SK-N-SH (cell line): Measurements from ENCODE around the gene P4HA3. TPM values are rescaled to one million over a fixed set of nuclear protein-coding genes. Genes with fewer than 3 reads are reported as not detected.

Source experiments
- CTCF ChIA-PET: fragments of 300-600, 350-600 bp; formaldehyde crosslinking; extraction: SDS; loops from one replicate; lab custom pipeline; 2021; lab: Yijun Ruan, JAX
- POLR2A ChIA-PET: fragments of 350-600 bp; sonication (Branson Sonifier 250); formaldehyde crosslinking; extraction: SDS; loops from one replicate; lab custom pipeline; 2020; ENCODE audit warnings: antibody characterized with exemption, inconsistent platforms; lab: Yijun Ruan, JAX
- DNase-seq: peaks from one replicate; pipeline ENCODE4 v3.0.0; 2012
- H2AFZ ChIP-seq: fragments of 200-600 bp; sonication (generic); 2 replicates; pipeline ENCODE4 v1.8.1; 2016; ENCODE audit warnings: antibody characterized with exemption, mild to moderate bottlenecking, low read depth
- H3F3A ChIP-seq: fragments of 200-600 bp; sonication (generic); replicated peaks from 2 replicates; pipeline ENCODE3; 2016; ENCODE audit warnings: antibody characterized with exemption, mild to moderate bottlenecking; ENCODE audit not compliant: insufficient read depth
- H3K27ac ChIP-seq, 2 experiments: fragments of 200-500 bp in 1 of 2; fragments of 200-600 bp in 1 of 2; sonication (Bioruptor generic) in 1 of 2; sonication (generic), shearing (Covaris generic) in 1 of 2; 2 replicates each; pipeline versions ENCODE4 v1.5.1 to v1.6.1; 2014 to 2016; ENCODE audit warnings: low read depth in 2 of 2, inconsistent platforms in 1 of 2, low read length in 1 of 2, mild to moderate bottlenecking in 1 of 2, mixed read lengths in 1 of 2
- H3K27me3 ChIP-seq: fragments of 200-600 bp; sonication (generic), shearing (Covaris generic); 2 replicates; pipeline ENCODE4 v1.6.1; 2016; ENCODE audit warnings: mixed run types; ENCODE audit not compliant: insufficient read depth
- H3K36me3 ChIP-seq, 2 experiments: fragments of 200-500 bp in 1 of 2; fragments of 200-600 bp in 1 of 2; sonication (Bioruptor generic) in 1 of 2; sonication (generic) in 1 of 2; replicated peaks in 1 of 2; 2 replicates each; pipeline versions ENCODE3 to v1.5.1; 2014 to 2016; ENCODE audit warnings: low read length in 1 of 2, mild to moderate bottlenecking in 1 of 2; ENCODE audit not compliant: insufficient read depth in 2 of 2, control insufficient read depth in 1 of 2
- H3K4me1 ChIP-seq, 2 experiments: fragments of 200-500 bp in 1 of 2; fragments of 200-600 bp in 1 of 2; sonication (Bioruptor generic) in 1 of 2; sonication (generic), shearing (Covaris generic) in 1 of 2; 2 replicates each; pipeline versions ENCODE4 v1.5.1 to v1.6.1; 2014 to 2016; ENCODE audit warnings: low read depth in 1 of 2, low read length in 1 of 2, mixed run types in 1 of 2; ENCODE audit not compliant: insufficient read depth in 2 of 2, control insufficient read depth in 1 of 2
- H3K4me2 ChIP-seq: fragments of 200-600 bp; sonication (generic), shearing (Covaris generic); 2 replicates; pipeline ENCODE4 v1.6.1; 2017; ENCODE audit warnings: mixed run types
- H3K4me3 ChIP-seq, 2 experiments: fragments of 200-500 bp in 1 of 2; fragments of 200-600 bp in 1 of 2; sonication (Bioruptor generic) in 1 of 2; sonication (generic), shearing (Covaris generic) in 1 of 2; 2 replicates each; pipeline versions ENCODE4 v1.5.1 to v1.8.1; 2014 to 2016; ENCODE audit warnings: low read depth in 2 of 2, inconsistent platforms in 1 of 2, low read length in 1 of 2, mild to moderate bottlenecking in 1 of 2, mixed read lengths in 1 of 2, moderate library complexity in 1 of 2
- H3K79me2 ChIP-seq: fragments of 200-600 bp; sonication (generic); 2 replicates; pipeline ENCODE4 v1.8.1; 2017; ENCODE audit warnings: mild to moderate bottlenecking; ENCODE audit not compliant: insufficient read depth
- H3K9ac ChIP-seq: fragments of 200-600 bp; sonication (generic); 2 replicates; pipeline ENCODE4 v1.6.1; 2017; ENCODE audit warnings: mixed run types
- H3K9me2 ChIP-seq: fragments of 200-600 bp; sonication (generic); 2 replicates; pipeline ENCODE4 v1.6.1; 2017; ENCODE audit warnings: mixed run types
- H3K9me3 ChIP-seq: fragments of 200-600 bp; sonication (generic); 2 replicates; pipeline ENCODE4 v1.6.1; 2017; ENCODE audit warnings: mixed run types, mild to moderate bottlenecking, moderate library complexity
- H4K20me1 ChIP-seq: fragments of 200-600 bp; sonication (generic); 2 replicates; pipeline ENCODE4 v1.6.1; 2017; ENCODE audit warnings: mild to moderate bottlenecking, mixed run types; ENCODE audit not compliant: insufficient read depth
- CHD2 ChIP-seq: fragments of 150-350 bp; IDR thresholded peaks from 2 replicates; pipeline ENCODE4 v1.6.1; 2018; ENCODE audit warnings: low read length; ENCODE audit not compliant: partially characterized antibody
- ELF1 ChIP-seq: IDR thresholded peaks from 2 replicates; pipeline ENCODE4 v1.4.0; 2012
- EP300 ChIP-seq, 2 experiments: IDR thresholded peaks; 2 replicates each; pipeline versions ENCODE4 v1.4.0 to v1.6.1; 2012; ENCODE audit warnings: borderline replicate concordance in 1 of 2, low read depth in 1 of 2, low read length in 1 of 2
- EZH2phosphoT487 ChIP-seq: fragments of 200-600 bp; sonication (generic); IDR thresholded peaks from 2 replicates; pipeline ENCODE4 v1.6.1; 2017; ENCODE audit warnings: low read depth, mixed run types, mild to moderate bottlenecking, antibody characterized with exemption, moderate library complexity, borderline replicate concordance
- FOSL2 ChIP-seq: IDR thresholded peaks from 2 replicates; pipeline ENCODE4 v1.4.0; 2012; ENCODE audit warnings: low read depth, mild to moderate bottlenecking, moderate library complexity, borderline replicate concordance
- FOXJ3 ChIP-seq: sonication (generic); formaldehyde crosslinking; IDR thresholded peaks from 2 replicates; pipeline ENCODE4 v1.5.1; 2020; ENCODE audit warnings: mild to moderate bottlenecking, missing genetic modification reagents
- GABPA ChIP-seq: IDR thresholded peaks from 2 replicates; pipeline ENCODE4 v1.4.0; 2012; ENCODE audit warnings: low read depth, mild to moderate bottlenecking
- MXI1 ChIP-seq: IDR thresholded peaks from 2 replicates; pipeline ENCODE4 v1.6.1; 2012; ENCODE audit warnings: mild to moderate bottlenecking, low read depth, low read length, improper control_type of control experiment
- NFIC ChIP-seq: IDR thresholded peaks from 2 replicates; pipeline ENCODE4 v1.4.0; 2012; ENCODE audit warnings: borderline replicate concordance
- RAD21 ChIP-seq: IDR thresholded peaks from 2 replicates; pipeline ENCODE4 v1.6.1; 2012; ENCODE audit warnings: mild to moderate bottlenecking, low read length
- RCOR1 ChIP-seq: fragments of 150-350 bp; IDR thresholded peaks from 2 replicates; pipeline ENCODE4 v1.6.1; 2017; ENCODE audit warnings: antibody characterized with exemption, low read length
- RFX5 ChIP-seq: IDR thresholded peaks from 2 replicates; pipeline ENCODE4 v1.6.1; 2012; ENCODE audit warnings: mild to moderate bottlenecking, improper control_type of control experiment, low read length
- SIN3A ChIP-seq: IDR thresholded peaks from 2 replicates; pipeline ENCODE4 v1.6.1; 2012; ENCODE audit warnings: low read depth, mild to moderate bottlenecking, low read length, moderate library complexity, borderline replicate concordance
- SMC3 ChIP-seq: IDR thresholded peaks from 2 replicates; pipeline ENCODE4 v1.6.1; 2012; ENCODE audit warnings: low read depth, low read length, improper control_type of control experiment
- TAF1 ChIP-seq: IDR thresholded peaks from 2 replicates; pipeline ENCODE4 v1.6.1; 2012; ENCODE audit warnings: low read depth, mild to moderate bottlenecking, low read length, moderate library complexity, borderline replicate concordance
- TCF12 ChIP-seq: IDR thresholded peaks from 2 replicates; pipeline ENCODE4 v1.4.0; 2012
- TEAD4 ChIP-seq: IDR thresholded peaks from 2 replicates; pipeline ENCODE4 v1.4.0; 2012; ENCODE audit warnings: mild to moderate bottlenecking, borderline replicate concordance; ENCODE audit not compliant: insufficient read depth
- YY1 ChIP-seq: IDR thresholded peaks from 2 replicates; pipeline ENCODE4 v1.4.0; 2012; ENCODE audit warnings: low read depth, mild to moderate bottlenecking
- WGBS: methylation state at CpG from one replicate; pipeline ENCODE4 v1.1.6; 2017; ENCODE audit warnings: low lambda C conversion rate; 5-methylcytosine and 5-hydroxymethylcytosine counted together
- polyA plus RNA-seq, 3 experiments: library from polyadenylated mRNA; depleted of rRNA; stranded (reverse); fragments of >200 nt; gene quantifications; 2 replicates each; pipeline ENCODE4 v1.2.3, GENCODE V29; 2012
- TF ChIP-seq, protein P1 (sequence below): fragments of 150-350 bp; IDR thresholded peaks from 2 replicates; pipeline ENCODE4 v1.6.1; 2017; ENCODE audit warnings: antibody characterized with exemption, low read length, low read depth, borderline replicate concordance
- TF ChIP-seq, protein P2 (sequence below): IDR thresholded peaks from 2 replicates; pipeline ENCODE4 v1.4.0; 2012; ENCODE audit warnings: low read depth, borderline replicate concordance
- TF ChIP-seq, protein P3 (sequence below): IDR thresholded peaks from 2 replicates; pipeline ENCODE4; 2012
- TF ChIP-seq, protein P4 (sequence below): IDR thresholded peaks from 2 replicates; pipeline ENCODE4 v1.4.0; 2012; ENCODE audit warnings: low read depth
- TF ChIP-seq, protein P5 (sequence below): fragments of 200-600 bp; sonication (generic); IDR thresholded peaks from 2 replicates; pipeline ENCODE4 v1.6.1; 2017; ENCODE audit warnings: antibody characterized with exemption, mild to moderate bottlenecking, moderate library complexity
- TF ChIP-seq, protein P6 (sequence below): IDR thresholded peaks from 2 replicates; pipeline ENCODE4 v1.4.0; 2012; ENCODE audit warnings: low read depth, borderline replicate concordance
- TF ChIP-seq, protein P7 (sequence below): fragments of 150-350 bp; IDR thresholded peaks from 2 replicates; pipeline ENCODE4 v1.6.1; 2016; ENCODE audit warnings: mild to moderate bottlenecking, low read depth, low read length

P4HA3 gene
- polyA plus RNA-seq, 1 of the 3 experiments (the other 2 are of a cell fraction), result 8.4 TPM

DNA sequence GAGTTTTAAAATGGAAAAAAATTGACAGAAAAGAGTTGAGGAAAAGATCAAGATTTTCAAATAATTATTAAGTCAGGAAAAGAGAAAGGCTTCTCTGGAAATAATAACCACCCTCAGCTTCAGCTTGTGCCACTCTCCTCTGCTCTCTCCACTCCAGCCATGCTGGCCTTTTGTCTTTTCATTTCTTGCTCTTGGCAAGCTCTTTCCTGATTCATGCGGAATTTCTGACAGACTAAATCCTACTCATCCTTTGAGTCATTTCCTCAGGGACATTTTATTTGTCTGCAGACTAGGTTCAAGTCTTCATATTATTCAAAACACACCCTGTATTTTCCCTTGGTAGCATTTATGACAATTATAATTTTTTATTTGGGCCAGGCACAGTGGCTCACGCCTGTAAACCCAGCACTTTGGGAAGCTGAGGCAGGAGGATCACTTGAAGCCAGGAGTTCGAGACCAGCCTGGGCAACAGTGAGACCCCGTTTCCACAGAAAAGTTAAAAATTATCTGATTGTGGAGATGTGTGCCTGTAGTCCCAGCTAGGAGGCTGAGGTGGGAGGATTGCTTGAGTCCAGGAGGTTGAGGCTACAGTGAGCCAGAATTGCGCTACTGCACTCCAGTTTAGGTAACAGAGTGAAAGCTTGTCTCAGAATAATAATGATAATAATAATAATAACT, 7.8 kb upstream of the P4HA3 start:
- DNase-seq, result no peak
- Histone ChIP-seq H3K36me3 (no peaks in the 10 kb centered on the region), H3K9ac (peak overlapping the region; percentile 81; the same call in 1 of the 2 replicates), H4K20me1 (no peaks in the 10 kb centered on the region), H3K9me3 (peaks cover 14% of the 10 kb centered on the region), H3K79me2 (no peaks in the 10 kb centered on the region), H3K9me2 (no peaks in the 10 kb centered on the region), H3K4me3 (no peak overlapping the region; a peak in 1 of 4 replicates), H3K27ac (peak overlapping the region; percentile 51 to 99; a peak in 3 of 4 replicates), H3F3A (peaks cover 63% of the 10 kb centered on the region), H3K27me3 (no peaks in the 10 kb centered on the region), H2AFZ (peak overlapping the region; percentile 56; the same call in 1 of the 2 replicates), H3K4me1 (peaks cover 0 to 20% of the 10 kb centered on the region in 2 experiments; a peak in 2 of 4 replicates), H3K4me2 (peak overlapping the region; percentile 45)
- 33% methylated on average over 5 of the region's 5 CpGs for WGBS
- POLR2A ChIA-PET, result no interaction called here
- CTCF ChIA-PET, result interaction anchor here (0.8 to 3.4 kb wide), 2 partner anchors 64 to 134 kb away, joined by 3 to 18 read pairs; no protein-coding TSS in a partner anchor
- TF ChIP-seq EZH2phosphoT487, result no peak
- no peak for TF ChIP-seq MXI1
- peak; percentile 96 for TF ChIP-seq NFIC
- TF ChIP-seq SIN3A, result no peak
- TF ChIP-seq, protein P1, sequence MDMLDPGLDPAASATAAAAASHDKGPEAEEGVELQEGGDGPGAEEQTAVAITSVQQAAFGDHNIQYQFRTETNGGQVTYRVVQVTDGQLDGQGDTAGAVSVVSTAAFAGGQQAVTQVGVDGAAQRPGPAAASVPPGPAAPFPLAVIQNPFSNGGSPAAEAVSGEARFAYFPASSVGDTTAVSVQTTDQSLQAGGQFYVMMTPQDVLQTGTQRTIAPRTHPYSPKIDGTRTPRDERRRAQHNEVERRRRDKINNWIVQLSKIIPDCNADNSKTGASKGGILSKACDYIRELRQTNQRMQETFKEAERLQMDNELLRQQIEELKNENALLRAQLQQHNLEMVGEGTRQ, result no peak
- TF ChIP-seq CHD2, result no peak
- TF ChIP-seq FOSL2, result peak; percentile 99
- no peak for TF ChIP-seq ELF1
- TF ChIP-seq TCF12, result peak; percentile 84
- TF ChIP-seq RCOR1, result no peak
- TF ChIP-seq, protein P2, sequence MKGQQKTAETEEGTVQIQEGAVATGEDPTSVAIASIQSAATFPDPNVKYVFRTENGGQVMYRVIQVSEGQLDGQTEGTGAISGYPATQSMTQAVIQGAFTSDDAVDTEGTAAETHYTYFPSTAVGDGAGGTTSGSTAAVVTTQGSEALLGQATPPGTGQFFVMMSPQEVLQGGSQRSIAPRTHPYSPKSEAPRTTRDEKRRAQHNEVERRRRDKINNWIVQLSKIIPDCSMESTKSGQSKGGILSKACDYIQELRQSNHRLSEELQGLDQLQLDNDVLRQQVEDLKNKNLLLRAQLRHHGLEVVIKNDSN, result no peak
- TF ChIP-seq, protein P3, sequence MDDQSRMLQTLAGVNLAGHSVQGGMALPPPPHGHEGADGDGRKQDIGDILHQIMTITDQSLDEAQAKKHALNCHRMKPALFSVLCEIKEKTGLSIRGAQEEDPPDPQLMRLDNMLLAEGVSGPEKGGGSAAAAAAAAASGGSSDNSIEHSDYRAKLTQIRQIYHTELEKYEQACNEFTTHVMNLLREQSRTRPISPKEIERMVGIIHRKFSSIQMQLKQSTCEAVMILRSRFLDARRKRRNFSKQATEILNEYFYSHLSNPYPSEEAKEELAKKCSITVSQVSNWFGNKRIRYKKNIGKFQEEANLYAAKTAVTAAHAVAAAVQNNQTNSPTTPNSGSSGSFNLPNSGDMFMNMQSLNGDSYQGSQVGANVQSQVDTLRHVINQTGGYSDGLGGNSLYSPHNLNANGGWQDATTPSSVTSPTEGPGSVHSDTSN, result peak; percentile 79
- TF ChIP-seq RAD21, result no peak
- TF ChIP-seq, protein P4, sequence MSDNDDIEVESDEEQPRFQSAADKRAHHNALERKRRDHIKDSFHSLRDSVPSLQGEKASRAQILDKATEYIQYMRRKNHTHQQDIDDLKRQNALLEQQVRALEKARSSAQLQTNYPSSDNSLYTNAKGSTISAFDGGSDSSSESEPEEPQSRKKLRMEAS, result peak; percentile 67; the same call in 1 of the 2 replicates
- TF ChIP-seq, protein P5, sequence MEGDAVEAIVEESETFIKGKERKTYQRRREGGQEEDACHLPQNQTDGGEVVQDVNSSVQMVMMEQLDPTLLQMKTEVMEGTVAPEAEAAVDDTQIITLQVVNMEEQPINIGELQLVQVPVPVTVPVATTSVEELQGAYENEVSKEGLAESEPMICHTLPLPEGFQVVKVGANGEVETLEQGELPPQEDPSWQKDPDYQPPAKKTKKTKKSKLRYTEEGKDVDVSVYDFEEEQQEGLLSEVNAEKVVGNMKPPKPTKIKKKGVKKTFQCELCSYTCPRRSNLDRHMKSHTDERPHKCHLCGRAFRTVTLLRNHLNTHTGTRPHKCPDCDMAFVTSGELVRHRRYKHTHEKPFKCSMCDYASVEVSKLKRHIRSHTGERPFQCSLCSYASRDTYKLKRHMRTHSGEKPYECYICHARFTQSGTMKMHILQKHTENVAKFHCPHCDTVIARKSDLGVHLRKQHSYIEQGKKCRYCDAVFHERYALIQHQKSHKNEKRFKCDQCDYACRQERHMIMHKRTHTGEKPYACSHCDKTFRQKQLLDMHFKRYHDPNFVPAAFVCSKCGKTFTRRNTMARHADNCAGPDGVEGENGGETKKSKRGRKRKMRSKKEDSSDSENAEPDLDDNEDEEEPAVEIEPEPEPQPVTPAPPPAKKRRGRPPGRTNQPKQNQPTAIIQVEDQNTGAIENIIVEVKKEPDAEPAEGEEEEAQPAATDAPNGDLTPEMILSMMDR, result no peak
- TF ChIP-seq FOXJ3 (CRISPR knock-in tag), result no peak
- no peak for TF ChIP-seq GABPA
- 0 out of 2 replicates have a peak, but pooled peaks have one; percentile 55 for TF ChIP-seq TEAD4
- TF ChIP-seq, protein P6, sequence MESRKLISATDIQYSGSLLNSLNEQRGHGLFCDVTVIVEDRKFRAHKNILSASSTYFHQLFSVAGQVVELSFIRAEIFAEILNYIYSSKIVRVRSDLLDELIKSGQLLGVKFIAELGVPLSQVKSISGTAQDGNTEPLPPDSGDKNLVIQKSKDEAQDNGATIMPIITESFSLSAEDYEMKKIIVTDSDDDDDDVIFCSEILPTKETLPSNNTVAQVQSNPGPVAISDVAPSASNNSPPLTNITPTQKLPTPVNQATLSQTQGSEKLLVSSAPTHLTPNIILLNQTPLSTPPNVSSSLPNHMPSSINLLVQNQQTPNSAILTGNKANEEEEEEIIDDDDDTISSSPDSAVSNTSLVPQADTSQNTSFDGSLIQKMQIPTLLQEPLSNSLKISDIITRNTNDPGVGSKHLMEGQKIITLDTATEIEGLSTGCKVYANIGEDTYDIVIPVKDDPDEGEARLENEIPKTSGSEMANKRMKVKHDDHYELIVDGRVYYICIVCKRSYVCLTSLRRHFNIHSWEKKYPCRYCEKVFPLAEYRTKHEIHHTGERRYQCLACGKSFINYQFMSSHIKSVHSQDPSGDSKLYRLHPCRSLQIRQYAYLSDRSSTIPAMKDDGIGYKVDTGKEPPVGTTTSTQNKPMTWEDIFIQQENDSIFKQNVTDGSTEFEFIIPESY, result 0 out of 2 replicates have a peak, but pooled peaks have one; percentile 17
- TF ChIP-seq, protein P7, sequence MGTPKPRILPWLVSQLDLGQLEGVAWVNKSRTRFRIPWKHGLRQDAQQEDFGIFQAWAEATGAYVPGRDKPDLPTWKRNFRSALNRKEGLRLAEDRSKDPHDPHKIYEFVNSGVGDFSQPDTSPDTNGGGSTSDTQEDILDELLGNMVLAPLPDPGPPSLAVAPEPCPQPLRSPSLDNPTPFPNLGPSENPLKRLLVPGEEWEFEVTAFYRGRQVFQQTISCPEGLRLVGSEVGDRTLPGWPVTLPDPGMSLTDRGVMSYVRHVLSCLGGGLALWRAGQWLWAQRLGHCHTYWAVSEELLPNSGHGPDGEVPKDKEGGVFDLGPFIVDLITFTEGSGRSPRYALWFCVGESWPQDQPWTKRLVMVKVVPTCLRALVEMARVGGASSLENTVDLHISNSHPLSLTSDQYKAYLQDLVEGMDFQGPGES, result no peak
- peak in 1 of 2 experiments; percentile 92; a peak in 2 of 4 replicates for TF ChIP-seq EP300 (IDR thresholded peaks at IDR 0.05; ENCODE audit: borderline replicate concordance in 1 of 2, low read depth in 1 of 2, low read length in 1 of 2)
- peak; percentile 35; the same call in 1 of the 2 replicates for TF ChIP-seq TAF1
- TF ChIP-seq YY1, result peak; percentile 61; the same call in 1 of the 2 replicates
- TF ChIP-seq RFX5, result no peak
- TF ChIP-seq SMC3, result no peak
